Smooth muscle cell (in vitro differentiated cells): ENCODE measurements around the gene COX7A1. TPM values are rescaled to one million over a fixed set of nuclear protein-coding genes. Genes with fewer than 3 reads are reported as not detected.

ENCODE experiments used
- DNase-seq: peaks from one replicate; lab custom pipeline; 2025; ENCODE audit not compliant: unreplicated experiment; lab: John Stamatoyannopoulos, UW
- H2AFZ ChIP-seq: fragments of 200-600 bp; sonication (generic); 2 replicates; pipeline ENCODE4 v1.6.0; 2016; ENCODE audit warnings: antibody characterized with exemption, low read depth, mild to moderate bottlenecking
- H3F3A ChIP-seq: fragments of 200-600 bp; sonication (generic); 2 replicates; pipeline ENCODE4 v1.6.0; 2017; ENCODE audit warnings: antibody characterized with exemption, low read depth
- H3K27ac ChIP-seq: fragments of 200-600 bp; sonication (generic); 2 replicates; pipeline ENCODE4 v1.5.1; 2016; ENCODE audit warnings: low read depth, mild to moderate bottlenecking
- H3K27me3 ChIP-seq: fragments of 200-600 bp; sonication (generic); 2 replicates; pipeline ENCODE4 v1.6.1; 2016; ENCODE audit warnings: low read depth, mild to moderate bottlenecking
- H3K36me3 ChIP-seq: fragments of 200-600 bp; sonication (generic); 2 replicates; pipeline ENCODE4 v1.5.1; 2016; ENCODE audit warnings: low read depth
- H3K4me1 ChIP-seq: fragments of 200-600 bp; sonication (generic); 2 replicates; pipeline ENCODE4 v1.5.1; 2016; ENCODE audit warnings: low read depth
- H3K4me2 ChIP-seq: fragments of 200-600 bp; sonication (generic); 2 replicates; pipeline ENCODE4 v1.6.0; 2016; ENCODE audit warnings: mild to moderate bottlenecking
- H3K4me3 ChIP-seq: fragments of 200-600 bp; sonication (generic); 2 replicates; pipeline ENCODE4 v1.5.1; 2016; ENCODE audit warnings: mild to moderate bottlenecking
- H3K79me2 ChIP-seq: fragments of 200-600 bp; sonication (generic); 2 replicates; pipeline ENCODE4 v1.6.0; 2016; ENCODE audit warnings: low read depth, mild to moderate bottlenecking
- H3K9ac ChIP-seq: fragments of 200-600 bp; sonication (generic); 2 replicates; pipeline ENCODE4 v1.6.0; 2016; ENCODE audit warnings: low read depth
- H3K9me3 ChIP-seq: fragments of 200-600 bp; sonication (generic); replicated peaks from 2 replicates; pipeline ENCODE4 v1.5.1; 2016; ENCODE audit warnings: low read depth
- H4K20me1 ChIP-seq: fragments of 200-600 bp; sonication (generic); 2 replicates; pipeline ENCODE4 v1.6.0; 2016; ENCODE audit warnings: low read depth
- WGBS: methylation state at CpG from one replicate; pipeline ENCODE4 v1.1.7; 2016; ENCODE audit warnings: low lambda C conversion rate; 5-methylcytosine and 5-hydroxymethylcytosine counted together
- polyA plus RNA-seq: library from polyadenylated mRNA; unstranded; fragments of >200 nt; fragmentation: Nextera tagmentation; extraction: Ambion mirVana; gene quantifications from 2 replicates; pipeline ENCODE4 v1.2.1, GENCODE V29; 2016
- total RNA-seq: library from RNA; depleted of rRNA; stranded (reverse); fragments of >200 nt; gene quantifications from 2 replicates; pipeline ENCODE4 v1.2.3, GENCODE V29; 2014
- TF ChIP-seq, protein P1 (sequence below): fragments of 200-600 bp; sonication (generic); IDR thresholded peaks from 2 replicates; pipeline ENCODE4 v1.5.1; 2017; ENCODE audit warnings: borderline replicate concordance, mild to moderate bottlenecking, antibody characterized with exemption; ENCODE audit not compliant: insufficient read depth, poor library complexity, severe bottlenecking

The COX7A1 gene
- total and polyA plus RNA-seq, 2 experiments from 2014 or later: not detected

DNA sequence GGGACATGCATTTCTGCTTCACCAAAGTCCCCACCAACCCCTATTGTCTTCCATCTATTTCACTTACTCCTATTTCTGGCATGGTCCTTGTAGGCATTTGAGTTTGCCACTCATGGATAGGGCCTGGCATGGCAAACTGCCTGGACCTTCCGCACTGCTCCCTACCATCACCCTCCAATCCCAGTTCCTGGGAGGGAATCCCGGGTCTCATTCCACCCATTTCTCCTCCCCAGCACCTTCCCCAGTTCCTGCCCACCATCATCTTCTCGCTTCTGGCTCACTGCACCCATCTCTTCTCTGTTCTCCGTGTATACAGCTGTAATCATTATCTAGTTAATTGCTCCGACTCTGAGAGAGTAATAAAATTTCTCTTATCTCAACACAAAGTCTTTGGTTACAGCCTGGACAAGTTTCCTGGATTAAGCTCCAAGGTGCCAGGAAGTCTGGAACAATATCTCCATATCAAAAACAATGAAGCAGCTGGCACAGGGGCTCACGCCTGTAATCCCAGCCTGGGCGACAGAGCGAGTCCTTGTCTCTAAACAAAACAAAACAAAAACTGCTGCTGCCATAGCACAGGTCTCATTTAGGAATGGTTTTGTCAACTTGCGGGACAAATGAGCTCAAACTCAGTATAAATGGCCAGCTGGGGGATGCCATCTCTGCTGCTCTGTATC is 17.0 kb upstream of the COX7A1 start:
- 35% methylated on average over 9 of the region's 9 CpGs for WGBS
- TF ChIP-seq, protein P1, sequence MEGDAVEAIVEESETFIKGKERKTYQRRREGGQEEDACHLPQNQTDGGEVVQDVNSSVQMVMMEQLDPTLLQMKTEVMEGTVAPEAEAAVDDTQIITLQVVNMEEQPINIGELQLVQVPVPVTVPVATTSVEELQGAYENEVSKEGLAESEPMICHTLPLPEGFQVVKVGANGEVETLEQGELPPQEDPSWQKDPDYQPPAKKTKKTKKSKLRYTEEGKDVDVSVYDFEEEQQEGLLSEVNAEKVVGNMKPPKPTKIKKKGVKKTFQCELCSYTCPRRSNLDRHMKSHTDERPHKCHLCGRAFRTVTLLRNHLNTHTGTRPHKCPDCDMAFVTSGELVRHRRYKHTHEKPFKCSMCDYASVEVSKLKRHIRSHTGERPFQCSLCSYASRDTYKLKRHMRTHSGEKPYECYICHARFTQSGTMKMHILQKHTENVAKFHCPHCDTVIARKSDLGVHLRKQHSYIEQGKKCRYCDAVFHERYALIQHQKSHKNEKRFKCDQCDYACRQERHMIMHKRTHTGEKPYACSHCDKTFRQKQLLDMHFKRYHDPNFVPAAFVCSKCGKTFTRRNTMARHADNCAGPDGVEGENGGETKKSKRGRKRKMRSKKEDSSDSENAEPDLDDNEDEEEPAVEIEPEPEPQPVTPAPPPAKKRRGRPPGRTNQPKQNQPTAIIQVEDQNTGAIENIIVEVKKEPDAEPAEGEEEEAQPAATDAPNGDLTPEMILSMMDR: no peak
- Histone ChIP-seq H3K36me3 (no peaks in the 10 kb centered on the region), H4K20me1 (no peaks in the 10 kb centered on the region), H3K4me3 (no peak overlapping the region), H3K27me3 (no peaks in the 10 kb centered on the region), H3K9me3 (no peaks in the 10 kb centered on the region), H3K4me1 (no peaks in the 10 kb centered on the region), H3F3A (no peaks in the 10 kb centered on the region), H3K9ac (no peak overlapping the region), H3K27ac (peak overlapping the region; percentile 28), H3K4me2 (no peak overlapping the region), H3K79me2 (no peaks in the 10 kb centered on the region), H2AFZ (no peak overlapping the region)
- DNase-seq: no peak

DNA sequence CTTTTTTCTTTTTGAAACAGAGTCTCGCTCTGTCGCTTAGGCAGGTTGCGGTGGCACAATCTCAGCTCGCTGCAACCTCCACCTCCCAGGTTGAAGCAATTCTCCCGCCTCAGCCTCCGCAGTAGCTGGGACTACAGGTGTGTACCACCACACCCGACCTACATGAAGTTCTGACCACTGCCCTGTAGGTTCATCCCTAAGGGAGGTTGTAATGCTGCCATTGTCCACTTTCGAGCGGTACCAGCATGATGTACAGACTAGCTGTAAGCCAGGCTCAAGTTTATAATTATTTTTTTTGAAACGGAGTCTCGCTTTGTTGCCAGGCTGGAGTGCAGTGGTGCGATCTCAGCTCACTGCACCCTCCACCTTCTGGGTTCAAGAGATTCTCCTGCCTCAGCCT is 11.6 kb upstream of the COX7A1 start:
- DNase-seq: no peak
- Histone ChIP-seq H3K27me3 (no peaks in the 10 kb centered on the region), H3K4me1 (peaks cover 5% of the 10 kb centered on the region), H3F3A (no peaks in the 10 kb centered on the region), H3K4me2 (no peak overlapping the region), H3K9ac (no peak overlapping the region), H3K36me3 (no peaks in the 10 kb centered on the region), H3K4me3 (no peak overlapping the region), H2AFZ (no peak overlapping the region), H3K9me3 (no peaks in the 10 kb centered on the region), H3K79me2 (no peaks in the 10 kb centered on the region), H4K20me1 (peaks cover 3% of the 10 kb centered on the region), H3K27ac (no peak overlapping the region)
- TF ChIP-seq, protein P1: no peak
- 98% methylated on average over 12 of the region's 12 CpGs for WGBS

DNA sequence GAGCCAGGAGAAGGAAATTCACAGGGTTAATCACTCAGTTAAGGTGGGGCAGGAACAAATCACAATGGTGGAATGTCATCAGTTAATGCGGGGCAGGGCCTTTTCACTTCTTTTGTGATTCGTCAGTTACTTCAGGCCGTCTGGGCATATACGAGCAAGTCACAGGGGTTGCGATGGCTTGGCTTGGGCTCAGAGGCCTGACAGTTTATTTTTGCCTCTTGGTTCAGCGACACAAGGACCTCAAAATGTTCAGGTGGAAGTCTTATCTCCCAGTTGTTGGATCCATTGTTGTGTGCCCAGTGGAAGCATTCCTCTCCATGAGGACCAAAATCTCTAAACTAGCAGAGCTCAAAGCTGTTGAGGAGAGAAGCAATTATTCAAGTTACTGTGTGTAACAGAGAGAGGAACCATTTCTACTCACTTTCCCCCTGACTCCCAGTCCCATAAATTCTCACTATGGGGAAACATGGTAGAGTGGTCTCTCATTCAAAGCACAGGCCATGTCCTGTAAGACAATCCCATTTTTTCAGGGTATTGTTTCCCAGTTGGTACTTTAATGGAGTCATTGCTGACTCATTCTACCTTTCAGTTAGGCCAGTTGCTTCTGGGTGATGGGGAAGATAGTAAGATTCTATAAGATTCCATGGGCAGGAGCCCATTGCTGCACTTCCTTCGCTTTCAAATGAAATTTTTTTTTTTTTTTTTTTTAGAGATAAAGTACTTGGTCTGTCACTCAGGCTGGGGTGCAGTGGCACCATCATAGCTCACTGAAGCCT is 8.8 kb upstream of the COX7A1 start:
- Histone ChIP-seq H3K27ac (no peak overlapping the region), H3K9me3 (no peaks in the 10 kb centered on the region), H3K36me3 (no peaks in the 10 kb centered on the region), H3K4me3 (no peak overlapping the region), H3F3A (no peaks in the 10 kb centered on the region), H3K79me2 (no peaks in the 10 kb centered on the region), H2AFZ (no peak overlapping the region), H3K27me3 (no peaks in the 10 kb centered on the region), H3K9ac (no peak overlapping the region), H3K4me2 (no peak overlapping the region), H4K20me1 (peaks cover 3% of the 10 kb centered on the region), H3K4me1 (peaks cover 5% of the 10 kb centered on the region)
- no peak for DNase-seq
- TF ChIP-seq, protein P1: no peak
- WGBS: 88% methylated on average over 7 of the region's 7 CpGs
